ENCODE data around the gene PRDM16. TPM values are rescaled to one million over a fixed set of nuclear protein-coding genes. Genes with fewer than 3 reads are reported as not detected.

The PRDM16 gene
- polyA plus RNA-seq, 1 of the 3 experiments (the other 2 are of a cell fraction) = not detected

GRCh38 chr1:3475839-3476573 lies 407.0 kb downstream of the PRDM16 start:
- Histone ChIP-seq H4K20me1 (ENCODE audit: insufficient read depth) (no peaks in the 10 kb centered on the region), H3K4me1 (ENCODE audit: control insufficient read depth in 1 of 2, insufficient read depth in 2 of 2, low read depth in 1 of 2, low read length in 1 of 2) (peaks cover 2 to 7% of the 10 kb centered on the region in 2 experiments; a peak in 2 of 4 replicates), H3K9ac (no peak overlapping the region), H3K4me3 (ENCODE audit: low read depth in 2 of 2, low read length in 1 of 2) (no peak overlapping the region), H3K79me2 (ENCODE audit: insufficient read depth) (no peaks in the 10 kb centered on the region), H3K4me2 (no peak overlapping the region), H3F3A (replicated peaks; ENCODE audit: insufficient read depth) (no peaks in the 10 kb centered on the region), H3K27ac (ENCODE audit: low read depth in 2 of 2, low read length in 1 of 2) (no peak overlapping the region), H3K27me3 (ENCODE audit: insufficient read depth) (no peaks in the 10 kb centered on the region), H3K9me3 (no peaks in the 10 kb centered on the region), H2AFZ (ENCODE audit: low read depth) (no peak overlapping the region), H3K9me2 (no peaks in the 10 kb centered on the region), H3K36me3 (replicated peaks in 1 of 2; ENCODE audit: control insufficient read depth in 1 of 2, insufficient read depth in 2 of 2, low read length in 1 of 2) (no peaks in the 10 kb centered on the region)
- whole genome bisulfite sequencing (ENCODE audit: low lambda C conversion rate) = 100% methylated on average over 2 of the region's 14 CpGs
- TF ChIP-seq RXRA (IDR thresholded peaks at IDR 0.05; ENCODE audit: borderline replicate concordance, low read depth) = no peak
- TF ChIP-seq, protein P1, sequence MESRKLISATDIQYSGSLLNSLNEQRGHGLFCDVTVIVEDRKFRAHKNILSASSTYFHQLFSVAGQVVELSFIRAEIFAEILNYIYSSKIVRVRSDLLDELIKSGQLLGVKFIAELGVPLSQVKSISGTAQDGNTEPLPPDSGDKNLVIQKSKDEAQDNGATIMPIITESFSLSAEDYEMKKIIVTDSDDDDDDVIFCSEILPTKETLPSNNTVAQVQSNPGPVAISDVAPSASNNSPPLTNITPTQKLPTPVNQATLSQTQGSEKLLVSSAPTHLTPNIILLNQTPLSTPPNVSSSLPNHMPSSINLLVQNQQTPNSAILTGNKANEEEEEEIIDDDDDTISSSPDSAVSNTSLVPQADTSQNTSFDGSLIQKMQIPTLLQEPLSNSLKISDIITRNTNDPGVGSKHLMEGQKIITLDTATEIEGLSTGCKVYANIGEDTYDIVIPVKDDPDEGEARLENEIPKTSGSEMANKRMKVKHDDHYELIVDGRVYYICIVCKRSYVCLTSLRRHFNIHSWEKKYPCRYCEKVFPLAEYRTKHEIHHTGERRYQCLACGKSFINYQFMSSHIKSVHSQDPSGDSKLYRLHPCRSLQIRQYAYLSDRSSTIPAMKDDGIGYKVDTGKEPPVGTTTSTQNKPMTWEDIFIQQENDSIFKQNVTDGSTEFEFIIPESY (IDR thresholded peaks at IDR 0.05; ENCODE audit: borderline replicate concordance, low read depth) = no peak
- TF ChIP-seq TCF12 (IDR thresholded peaks at IDR 0.05) = no peak
- no peak for TF ChIP-seq JUND (IDR thresholded peaks at IDR 0.05)
- TF ChIP-seq RCOR1 (IDR thresholded peaks at IDR 0.05; ENCODE audit: low read length) = no peak
- no peak for TF ChIP-seq MAX (IDR thresholded peaks at IDR 0.05; ENCODE audit: low read depth)
- TF ChIP-seq REST (IDR thresholded peaks at IDR 0.05; ENCODE audit: low read depth, low read length) = no peak
- no peak for TF ChIP-seq MEF2A (IDR thresholded peaks at IDR 0.05; ENCODE audit: borderline replicate concordance, low read depth)
- TF ChIP-seq, protein P2, sequence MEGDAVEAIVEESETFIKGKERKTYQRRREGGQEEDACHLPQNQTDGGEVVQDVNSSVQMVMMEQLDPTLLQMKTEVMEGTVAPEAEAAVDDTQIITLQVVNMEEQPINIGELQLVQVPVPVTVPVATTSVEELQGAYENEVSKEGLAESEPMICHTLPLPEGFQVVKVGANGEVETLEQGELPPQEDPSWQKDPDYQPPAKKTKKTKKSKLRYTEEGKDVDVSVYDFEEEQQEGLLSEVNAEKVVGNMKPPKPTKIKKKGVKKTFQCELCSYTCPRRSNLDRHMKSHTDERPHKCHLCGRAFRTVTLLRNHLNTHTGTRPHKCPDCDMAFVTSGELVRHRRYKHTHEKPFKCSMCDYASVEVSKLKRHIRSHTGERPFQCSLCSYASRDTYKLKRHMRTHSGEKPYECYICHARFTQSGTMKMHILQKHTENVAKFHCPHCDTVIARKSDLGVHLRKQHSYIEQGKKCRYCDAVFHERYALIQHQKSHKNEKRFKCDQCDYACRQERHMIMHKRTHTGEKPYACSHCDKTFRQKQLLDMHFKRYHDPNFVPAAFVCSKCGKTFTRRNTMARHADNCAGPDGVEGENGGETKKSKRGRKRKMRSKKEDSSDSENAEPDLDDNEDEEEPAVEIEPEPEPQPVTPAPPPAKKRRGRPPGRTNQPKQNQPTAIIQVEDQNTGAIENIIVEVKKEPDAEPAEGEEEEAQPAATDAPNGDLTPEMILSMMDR (IDR thresholded peaks at IDR 0.05) = no peak
- TF ChIP-seq PBX3 (IDR thresholded peaks at IDR 0.05) = no peak
- TF ChIP-seq EP300 (IDR thresholded peaks at IDR 0.05; ENCODE audit: borderline replicate concordance in 1 of 2, low read depth in 1 of 2, low read length in 1 of 2) = no peak
- no peak for TF ChIP-seq GATA2 (CRISPR knock-in tag; IDR thresholded peaks at IDR 0.05)
- TF ChIP-seq YY1 (IDR thresholded peaks at IDR 0.05; ENCODE audit: low read depth) = no peak
- ChIA-PET POLR2A (no interaction called here), CTCF (interaction anchor here (1.5 kb wide), 1 partner anchor 23 kb away, joined by 9 read pairs; no protein-coding TSS in a partner anchor)
- DNase-seq = no peak

Measured in SK-N-SH (cell line).